Left kidney (tissue), 2 donors: ENCODE measurements around the gene RIMS1. TPM values are rescaled to one million over a fixed set of nuclear protein-coding genes. Genes with fewer than 3 reads are reported as not detected.
"Not testable (repeated sequence)": the region's sequence is repeated elsewhere in the genome, so short reads cannot be mapped to it uniquely, and the experiment has no call there.

ENCODE experiments used
- DNase-seq: peaks from one replicate; pipeline ENCODE4 v3.0.0-alpha.2; 2013
- polyA plus RNA-seq: library from polyadenylated mRNA; unstranded; fragments of 120-200 nt; gene quantifications from one replicate; pipeline ENCODE4 v1.2.1, GENCODE V29; 2013; ENCODE audit not compliant: insufficient read length

The RIMS1 gene
- polyA plus RNA-seq, 1 donor = 2.8 TPM

- DNase-seq = peak; percentile 3
Observed at GRCh38 chr6:71977884-71978283, 91.5 kb downstream of the RIMS1 start.

DNA sequence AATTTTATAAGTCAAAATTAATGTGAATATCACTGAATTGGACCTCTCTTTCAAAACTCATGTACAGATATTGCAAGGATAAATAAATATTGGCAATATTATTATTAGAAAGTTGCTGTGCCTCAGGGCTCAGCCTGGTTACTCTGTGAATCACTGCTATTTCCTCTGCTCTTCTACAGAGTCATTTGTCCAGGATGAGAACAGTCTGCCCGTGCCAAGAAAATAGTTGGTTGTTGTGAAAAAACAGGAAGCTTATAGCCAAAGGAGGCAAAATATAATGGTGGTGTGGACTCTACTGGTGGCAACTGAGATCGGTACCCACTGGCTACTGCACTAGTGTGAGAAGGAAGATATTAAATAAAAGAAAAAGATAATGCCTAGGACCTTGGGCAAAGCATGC lies 93.6 kb downstream of the RIMS1 start:
- no peak for DNase-seq

DNA sequence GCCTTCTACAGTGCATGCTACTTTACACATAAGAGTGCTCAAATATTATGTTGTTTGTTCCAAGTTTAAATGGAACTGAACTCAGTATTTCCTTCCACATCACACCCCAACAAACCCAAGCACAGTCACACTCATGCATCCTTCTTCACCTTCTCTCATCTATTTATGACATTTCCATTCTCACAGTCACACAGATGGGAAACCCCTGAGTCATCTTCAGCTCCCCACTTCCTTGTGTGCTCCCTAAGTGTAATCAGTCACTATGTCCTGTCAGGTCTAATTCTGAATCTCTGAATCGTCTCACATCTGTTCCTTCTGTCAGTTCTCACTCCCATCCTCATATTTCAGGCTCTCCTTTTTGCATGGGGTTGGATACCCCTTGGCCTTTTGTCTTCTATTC lies 96.0 kb downstream of the RIMS1 start:
- DNase-seq = no peak

GRCh38 chr6:71983131-71983530 lies 96.8 kb downstream of the RIMS1 start:
- no peak for DNase-seq

DNA sequence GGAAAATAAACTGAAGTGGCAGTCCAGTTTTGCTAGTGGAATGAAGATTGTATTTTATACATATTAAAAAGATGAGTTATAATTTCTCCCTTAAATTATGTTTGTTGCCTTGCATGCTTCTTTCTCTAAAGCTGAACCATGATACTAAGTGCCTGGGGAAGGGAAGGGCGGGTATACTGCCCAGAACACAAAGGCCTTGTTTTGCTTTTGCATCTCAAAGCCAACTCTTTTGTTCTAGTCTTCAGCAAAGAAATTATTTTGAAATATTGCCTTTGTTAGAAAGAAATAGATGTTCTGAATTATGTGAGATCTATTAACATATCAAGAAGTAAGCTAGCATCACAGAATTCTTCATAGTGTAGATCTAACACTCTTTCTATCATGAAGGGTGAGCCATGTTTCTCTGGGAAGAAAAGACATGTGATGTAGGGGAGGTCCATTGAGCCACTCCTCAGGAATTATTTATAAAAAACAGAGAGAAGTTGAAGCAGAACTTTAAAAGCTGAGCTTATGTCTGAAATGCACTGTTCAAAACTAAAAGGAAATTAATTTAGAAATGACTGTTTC lies 108.4 kb downstream of the RIMS1 start:
- no peak for DNase-seq

- DNase-seq = no peak
Observed at GRCh38 chr6:71997341-71997740, 111.0 kb downstream of the RIMS1 start.

DNA sequence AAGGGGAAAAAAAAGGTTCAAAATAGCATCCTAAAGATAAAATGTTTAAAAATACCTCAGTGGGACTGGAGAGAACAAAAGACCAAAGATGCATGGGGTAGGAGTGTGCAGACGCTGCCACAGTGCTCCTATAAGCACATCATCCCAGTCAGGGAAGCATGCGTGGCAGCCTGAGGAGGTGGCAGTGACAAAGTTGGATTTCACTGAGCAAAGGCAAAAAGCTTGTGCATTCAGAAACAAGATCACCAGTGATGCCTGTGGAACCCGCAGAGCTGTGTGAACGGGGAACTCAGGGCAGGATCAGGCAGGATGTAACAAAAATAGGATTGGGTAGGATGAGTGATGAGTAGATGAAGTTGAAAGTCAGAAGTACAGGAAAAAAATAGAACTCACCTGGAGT lies 116.1 kb downstream of the RIMS1 start:
- no peak for DNase-seq

DNA sequence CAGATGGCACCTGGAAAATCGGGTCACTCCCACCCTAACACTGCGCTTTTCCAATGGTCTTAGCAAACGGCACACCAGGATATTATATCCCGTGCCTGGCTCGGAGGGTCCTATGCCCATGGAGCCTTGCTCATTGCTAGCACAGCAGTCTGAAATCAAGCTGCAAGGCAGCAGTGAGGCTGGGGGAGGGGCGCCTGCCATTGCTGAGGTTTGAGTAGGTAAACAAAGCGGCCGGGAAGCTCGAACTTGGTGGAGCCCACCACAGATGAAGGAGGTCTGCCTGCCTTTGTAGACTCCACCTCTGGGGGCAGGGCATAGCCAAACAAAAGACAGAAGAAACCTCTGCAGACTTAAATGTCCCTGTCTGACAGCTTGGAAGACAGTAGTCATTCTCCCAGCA lies 120.2 kb downstream of the RIMS1 start:
- not testable (repeated sequence) for DNase-seq

DNA sequence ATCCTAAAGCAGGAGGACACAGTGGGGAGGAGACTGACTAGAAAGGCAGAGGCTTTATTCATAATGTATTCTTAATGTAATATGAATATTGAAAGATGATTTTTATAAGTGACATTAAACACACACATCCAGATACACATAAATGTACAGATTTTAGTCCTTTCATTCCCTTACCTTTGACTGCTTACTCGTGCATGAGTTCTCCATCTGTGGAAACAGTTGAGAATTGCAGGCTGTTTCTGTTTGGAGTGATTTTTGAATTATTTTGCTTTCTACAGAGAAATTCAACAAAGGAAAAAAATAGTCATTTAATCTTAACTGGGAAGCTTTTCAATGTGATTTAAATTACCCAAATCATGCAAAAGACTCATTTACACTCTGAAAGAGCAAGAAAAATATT lies 136.5 kb downstream of the RIMS1 start:
- no peak for DNase-seq

- no peak for DNase-seq
Observed at GRCh38 chr6:72031471-72031870, 145.1 kb downstream of the RIMS1 start.

DNA sequence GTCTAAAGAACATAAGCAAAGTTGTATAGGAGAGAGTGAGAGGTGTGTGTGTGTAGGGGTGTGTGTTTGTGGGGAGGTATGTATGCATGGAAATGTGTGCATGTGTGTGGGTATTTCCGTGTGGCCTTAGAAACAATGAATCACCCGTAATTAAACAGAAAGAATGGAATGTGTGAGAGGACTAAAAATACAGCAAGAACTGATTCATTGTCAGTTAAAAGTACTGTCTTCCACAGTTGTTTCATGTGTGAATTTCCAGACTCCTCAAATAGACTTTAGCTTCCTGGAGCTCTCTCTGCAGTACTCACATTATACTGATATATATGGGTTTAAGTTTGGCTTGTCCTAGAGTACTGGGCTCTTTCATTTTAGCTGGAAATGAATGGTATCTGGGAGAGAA lies 145.7 kb downstream of the RIMS1 start:
- DNase-seq = no peak

- no peak for DNase-seq
Observed at GRCh38 chr6:72035486-72035885, 149.1 kb downstream of the RIMS1 start.

- no peak for DNase-seq
Observed at GRCh38 chr6:72035966-72036365, 149.6 kb downstream of the RIMS1 start.

DNA sequence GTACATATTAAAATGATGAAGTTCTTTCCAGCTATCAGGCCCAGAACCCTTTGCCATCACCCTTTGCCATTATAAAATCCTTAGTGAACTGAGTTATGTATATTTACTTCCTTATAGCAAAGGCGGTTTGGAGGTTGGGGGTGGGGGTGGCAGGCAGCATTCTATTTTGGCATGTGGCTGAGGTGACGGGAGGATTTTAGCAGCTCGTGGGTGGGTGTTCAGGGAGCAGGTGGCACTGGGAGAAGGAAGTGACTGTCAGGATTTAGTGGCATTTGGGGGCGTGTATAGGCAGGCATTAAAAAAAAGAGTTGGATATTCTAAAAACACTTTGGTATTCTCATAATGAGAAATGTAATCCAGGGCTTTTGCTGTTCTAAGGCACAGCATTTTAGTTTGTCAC lies 150.7 kb downstream of the RIMS1 start:
- DNase-seq = no peak

- DNase-seq = no peak
Observed at GRCh38 chr6:72040111-72040510, 153.8 kb downstream of the RIMS1 start.

DNA sequence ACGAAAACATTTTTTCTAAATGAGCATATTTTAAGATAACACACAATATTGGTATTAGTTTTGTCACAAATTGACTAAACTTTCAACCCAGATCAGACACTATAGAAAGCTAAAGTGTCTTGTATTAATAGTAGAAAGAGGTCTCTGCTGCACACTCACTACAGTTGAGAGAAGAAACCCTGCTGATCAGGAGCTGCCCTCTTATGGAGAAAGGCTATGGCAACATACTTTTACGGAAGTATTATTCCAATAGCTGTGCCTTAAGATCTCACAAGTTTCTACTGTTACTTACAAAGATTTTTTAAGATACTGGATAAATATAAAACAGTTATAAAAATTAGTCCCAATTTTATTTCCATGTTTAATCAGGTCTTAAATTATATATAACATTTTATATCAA lies 155.7 kb downstream of the RIMS1 start:
- DNase-seq = no peak

- no peak for DNase-seq
Observed at GRCh38 chr6:72048080-72048479, 161.7 kb downstream of the RIMS1 start.

- no peak for DNase-seq
Observed at GRCh38 chr6:72049376-72049775, 163.0 kb downstream of the RIMS1 start.

DNA sequence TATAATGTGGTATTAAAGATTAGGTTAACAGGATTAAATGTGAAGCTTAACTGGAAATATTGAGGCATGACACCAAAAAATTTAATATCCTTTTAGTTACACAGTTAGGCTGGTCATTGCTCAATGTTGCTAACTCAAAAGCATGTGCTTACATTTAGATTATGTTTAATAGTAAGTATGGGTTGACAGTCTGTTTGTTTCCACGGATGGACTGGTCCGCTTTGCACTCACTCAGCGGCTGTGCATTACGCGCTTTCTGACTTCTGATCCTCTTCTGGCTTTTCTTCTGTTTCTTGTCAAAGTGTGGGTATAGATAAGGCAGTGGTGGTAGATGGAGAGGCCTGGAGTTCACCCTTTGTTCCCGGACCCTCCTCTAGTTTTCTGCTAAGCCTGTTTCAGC lies 174.9 kb downstream of the RIMS1 start:
- no peak for DNase-seq

DNA sequence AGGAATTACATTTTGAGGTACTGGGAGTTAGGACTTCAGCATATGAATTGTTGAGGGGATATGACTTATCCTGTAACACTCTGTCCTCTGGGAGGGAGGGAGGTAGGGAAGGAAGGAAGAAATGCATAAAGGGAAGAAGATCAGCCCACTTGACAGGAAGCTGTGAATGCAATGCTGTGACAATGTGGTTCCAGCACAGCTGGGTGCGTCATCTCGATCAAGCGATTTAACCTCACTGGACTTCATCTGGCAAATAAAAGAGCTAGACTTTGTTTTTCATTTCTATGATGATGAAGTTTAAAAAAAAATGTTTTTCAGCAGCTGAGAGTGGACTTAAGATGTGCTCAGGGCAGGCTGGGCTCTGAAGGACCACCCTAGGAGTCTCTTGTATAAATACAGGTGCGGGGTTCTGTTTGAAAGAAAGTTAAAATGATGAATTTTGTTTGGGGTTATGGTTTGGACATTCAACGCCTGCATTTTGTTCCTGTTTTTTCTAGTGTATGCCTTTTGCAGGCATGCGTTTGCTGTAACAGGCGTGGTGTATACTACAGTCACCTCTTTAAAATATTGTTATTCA lies 178.1 kb downstream of the RIMS1 start:
- no peak for DNase-seq

- DNase-seq = no peak
Observed at GRCh38 chr6:72078096-72078495, 191.7 kb downstream of the RIMS1 start.

GRCh38 chr6:72080260-72080941 lies 194.1 kb downstream of the RIMS1 start:
- DNase-seq = no peak

DNA sequence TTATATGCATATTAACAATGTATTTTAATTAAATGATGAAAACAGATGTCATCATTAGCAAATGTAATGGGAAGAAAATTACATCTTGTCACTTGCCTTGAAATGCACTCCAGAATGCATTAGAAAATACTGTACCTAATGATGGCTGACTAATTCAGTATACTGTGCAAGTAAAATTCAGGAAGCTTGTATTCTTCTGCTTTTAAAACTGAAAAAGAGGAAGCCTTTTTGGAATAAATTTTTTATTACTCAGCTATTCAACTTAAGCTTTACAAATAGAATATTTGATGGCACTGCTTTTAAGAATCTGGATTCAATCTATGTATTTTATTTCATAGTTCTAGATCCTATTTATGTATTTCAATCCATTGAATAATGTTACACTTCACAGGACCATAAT lies 195.5 kb downstream of the RIMS1 start:
- no peak for DNase-seq

- no peak for DNase-seq
Observed at GRCh38 chr6:72083976-72084375, 197.6 kb downstream of the RIMS1 start.
